Smooth muscle cell (in vitro differentiated cells): ENCODE data around the gene TRH. TPM values are rescaled to one million over a fixed set of nuclear protein-coding genes. Genes with fewer than 3 reads are reported as not detected.

ENCODE experiments used
- DNase-seq: peaks from one replicate; lab custom pipeline; 2025; ENCODE audit not compliant: unreplicated experiment; lab: John Stamatoyannopoulos, UW
- H2AFZ ChIP-seq: fragments of 200-600 bp; sonication (generic); 2 replicates; pipeline ENCODE4 v1.6.0; 2016; ENCODE audit warnings: antibody characterized with exemption, low read depth, mild to moderate bottlenecking
- H3F3A ChIP-seq: fragments of 200-600 bp; sonication (generic); 2 replicates; pipeline ENCODE4 v1.6.0; 2017; ENCODE audit warnings: antibody characterized with exemption, low read depth
- H3K27ac ChIP-seq: fragments of 200-600 bp; sonication (generic); 2 replicates; pipeline ENCODE4 v1.5.1; 2016; ENCODE audit warnings: low read depth, mild to moderate bottlenecking
- H3K27me3 ChIP-seq: fragments of 200-600 bp; sonication (generic); 2 replicates; pipeline ENCODE4 v1.6.1; 2016; ENCODE audit warnings: low read depth, mild to moderate bottlenecking
- H3K36me3 ChIP-seq: fragments of 200-600 bp; sonication (generic); 2 replicates; pipeline ENCODE4 v1.5.1; 2016; ENCODE audit warnings: low read depth
- H3K4me1 ChIP-seq: fragments of 200-600 bp; sonication (generic); 2 replicates; pipeline ENCODE4 v1.5.1; 2016; ENCODE audit warnings: low read depth
- H3K4me2 ChIP-seq: fragments of 200-600 bp; sonication (generic); 2 replicates; pipeline ENCODE4 v1.6.0; 2016; ENCODE audit warnings: mild to moderate bottlenecking
- H3K4me3 ChIP-seq: fragments of 200-600 bp; sonication (generic); 2 replicates; pipeline ENCODE4 v1.5.1; 2016; ENCODE audit warnings: mild to moderate bottlenecking
- H3K79me2 ChIP-seq: fragments of 200-600 bp; sonication (generic); 2 replicates; pipeline ENCODE4 v1.6.0; 2016; ENCODE audit warnings: low read depth, mild to moderate bottlenecking
- H3K9ac ChIP-seq: fragments of 200-600 bp; sonication (generic); 2 replicates; pipeline ENCODE4 v1.6.0; 2016; ENCODE audit warnings: low read depth
- H3K9me3 ChIP-seq: fragments of 200-600 bp; sonication (generic); replicated peaks from 2 replicates; pipeline ENCODE4 v1.5.1; 2016; ENCODE audit warnings: low read depth
- H4K20me1 ChIP-seq: fragments of 200-600 bp; sonication (generic); 2 replicates; pipeline ENCODE4 v1.6.0; 2016; ENCODE audit warnings: low read depth
- WGBS: methylation state at CpG from one replicate; pipeline ENCODE4 v1.1.7; 2016; ENCODE audit warnings: low lambda C conversion rate; 5-methylcytosine and 5-hydroxymethylcytosine counted together
- polyA plus RNA-seq: library from polyadenylated mRNA; unstranded; fragments of >200 nt; fragmentation: Nextera tagmentation; extraction: Ambion mirVana; gene quantifications from 2 replicates; pipeline ENCODE4 v1.2.1, GENCODE V29; 2016
- total RNA-seq: library from RNA; depleted of rRNA; stranded (reverse); fragments of >200 nt; gene quantifications from 2 replicates; pipeline ENCODE4 v1.2.3, GENCODE V29; 2014
- TF ChIP-seq, protein P1 (sequence below): fragments of 200-600 bp; sonication (generic); IDR thresholded peaks from 2 replicates; pipeline ENCODE4 v1.5.1; 2017; ENCODE audit warnings: borderline replicate concordance, mild to moderate bottlenecking, antibody characterized with exemption; ENCODE audit not compliant: insufficient read depth, poor library complexity, severe bottlenecking

TRH gene
- total and polyA plus RNA-seq, 2 experiments from 2014 or later: not detected

GRCh38 chr3:129983561-129983960 lies 9.0 kb downstream of the TRH start:
- no peak overlapping the region for H3K4me3 ChIP-seq
- no peaks in the 10 kb centered on the region for H3K4me1 ChIP-seq
- H3K27me3 ChIP-seq: peaks cover 39% of the 10 kb centered on the region
- no peaks in the 10 kb centered on the region for H3K9me3 ChIP-seq
- DNase-seq: no peak
- no peak overlapping the region for H3K27ac ChIP-seq
- H3K9ac ChIP-seq: no peak overlapping the region
- WGBS: 80% methylated on average over 8 of the region's 8 CpGs
- H4K20me1 ChIP-seq: no peaks in the 10 kb centered on the region
- H3K4me2 ChIP-seq: no peak overlapping the region
- no peak overlapping the region for H2AFZ ChIP-seq
- no peaks in the 10 kb centered on the region for H3K79me2 ChIP-seq
- H3K36me3 ChIP-seq: no peaks in the 10 kb centered on the region
- no peaks in the 10 kb centered on the region for H3F3A ChIP-seq
- TF ChIP-seq, protein P1, sequence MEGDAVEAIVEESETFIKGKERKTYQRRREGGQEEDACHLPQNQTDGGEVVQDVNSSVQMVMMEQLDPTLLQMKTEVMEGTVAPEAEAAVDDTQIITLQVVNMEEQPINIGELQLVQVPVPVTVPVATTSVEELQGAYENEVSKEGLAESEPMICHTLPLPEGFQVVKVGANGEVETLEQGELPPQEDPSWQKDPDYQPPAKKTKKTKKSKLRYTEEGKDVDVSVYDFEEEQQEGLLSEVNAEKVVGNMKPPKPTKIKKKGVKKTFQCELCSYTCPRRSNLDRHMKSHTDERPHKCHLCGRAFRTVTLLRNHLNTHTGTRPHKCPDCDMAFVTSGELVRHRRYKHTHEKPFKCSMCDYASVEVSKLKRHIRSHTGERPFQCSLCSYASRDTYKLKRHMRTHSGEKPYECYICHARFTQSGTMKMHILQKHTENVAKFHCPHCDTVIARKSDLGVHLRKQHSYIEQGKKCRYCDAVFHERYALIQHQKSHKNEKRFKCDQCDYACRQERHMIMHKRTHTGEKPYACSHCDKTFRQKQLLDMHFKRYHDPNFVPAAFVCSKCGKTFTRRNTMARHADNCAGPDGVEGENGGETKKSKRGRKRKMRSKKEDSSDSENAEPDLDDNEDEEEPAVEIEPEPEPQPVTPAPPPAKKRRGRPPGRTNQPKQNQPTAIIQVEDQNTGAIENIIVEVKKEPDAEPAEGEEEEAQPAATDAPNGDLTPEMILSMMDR: no peak

DNA sequence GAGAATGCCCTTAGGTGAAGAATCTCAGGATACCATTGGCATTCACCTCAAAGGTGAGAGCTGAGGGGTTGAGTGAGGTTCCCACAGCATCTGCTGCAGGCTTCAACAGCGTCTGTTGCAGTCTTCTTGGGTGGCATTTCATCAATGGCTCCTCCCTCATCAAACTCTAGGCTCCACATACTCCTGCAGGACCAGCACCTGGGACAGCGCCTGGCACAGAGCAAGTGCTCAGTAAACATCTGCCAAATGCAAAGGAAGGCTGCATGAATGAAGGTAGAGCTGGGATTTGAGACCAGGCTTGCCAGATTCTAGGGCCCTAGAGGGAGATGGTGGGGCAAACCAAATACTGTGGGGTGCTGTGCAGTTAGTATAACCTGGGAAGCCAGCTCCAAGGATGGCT lies 9.6 kb downstream of the TRH start:
- Histone ChIP-seq H2AFZ (no peak overlapping the region), H3K27ac (no peak overlapping the region), H3K9me3 (no peaks in the 10 kb centered on the region), H4K20me1 (no peaks in the 10 kb centered on the region), H3K27me3 (peaks cover 33% of the 10 kb centered on the region), H3F3A (no peaks in the 10 kb centered on the region), H3K4me1 (no peaks in the 10 kb centered on the region), H3K79me2 (no peaks in the 10 kb centered on the region), H3K4me3 (no peak overlapping the region), H3K36me3 (no peaks in the 10 kb centered on the region), H3K4me2 (no peak overlapping the region), H3K9ac (no peak overlapping the region)
- TF ChIP-seq, protein P1: no peak
- whole genome bisulfite sequencing: 49% methylated on average over 2 of the region's 2 CpGs
- DNase-seq: no peak

DNA sequence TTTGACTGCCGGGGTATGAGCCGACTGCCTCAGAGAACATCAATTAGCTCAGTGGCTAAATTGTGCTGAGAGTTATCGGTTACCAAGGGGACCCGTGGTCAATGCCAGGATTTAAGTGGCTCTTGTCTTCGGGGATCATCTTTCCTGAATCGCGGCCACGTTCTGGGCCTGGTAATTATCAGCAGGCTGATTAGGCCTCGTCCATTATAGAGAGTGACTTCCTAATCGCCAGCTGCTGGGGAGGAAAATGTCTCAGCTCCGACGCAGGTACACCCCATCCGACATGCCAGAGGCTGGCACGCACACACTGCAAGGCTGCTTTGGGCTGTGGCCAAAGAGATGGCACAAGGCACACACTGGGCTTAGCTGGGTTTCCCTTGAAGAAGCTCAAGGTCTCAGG lies 10.6 kb downstream of the TRH start:
- no peak overlapping the region for H3K9ac ChIP-seq
- H3K27me3 ChIP-seq: peaks cover 27% of the 10 kb centered on the region
- DNase-seq: no peak
- TF ChIP-seq, protein P1: no peak
- WGBS: 90% methylated on average over 14 of the region's 14 CpGs
- no peak overlapping the region for H3K4me2 ChIP-seq
- H3K36me3 ChIP-seq: no peaks in the 10 kb centered on the region
- no peaks in the 10 kb centered on the region for H3F3A ChIP-seq
- no peak overlapping the region for H2AFZ ChIP-seq
- H3K4me3 ChIP-seq: no peak overlapping the region
- no peaks in the 10 kb centered on the region for H4K20me1 ChIP-seq
- no peak overlapping the region for H3K27ac ChIP-seq
- no peaks in the 10 kb centered on the region for H3K79me2 ChIP-seq
- H3K4me1 ChIP-seq: no peaks in the 10 kb centered on the region
- H3K9me3 ChIP-seq: no peaks in the 10 kb centered on the region

GRCh38 chr3:129988429-129988828 lies 13.9 kb downstream of the TRH start:
- no peaks in the 10 kb centered on the region for H3F3A ChIP-seq
- TF ChIP-seq, protein P1: no peak

More at GRCh38 chr3:129988429-129988828, 13.9 kb downstream of the TRH start:
- H3K9me3 ChIP-seq: no peaks in the 10 kb centered on the region
- H3K9ac ChIP-seq: no peak overlapping the region
- no peak overlapping the region for H3K27ac ChIP-seq
- no peaks in the 10 kb centered on the region for H4K20me1 ChIP-seq
- WGBS: 87% methylated on average over 10 of the region's 10 CpGs
- no peak overlapping the region for H3K4me3 ChIP-seq
- DNase-seq: no peak
- H3K4me1 ChIP-seq: no peaks in the 10 kb centered on the region
- H3K4me2 ChIP-seq: no peak overlapping the region
- H3K36me3 ChIP-seq: no peaks in the 10 kb centered on the region
- peaks cover 6% of the 10 kb centered on the region for H3K27me3 ChIP-seq
- H2AFZ ChIP-seq: no peak overlapping the region
- no peaks in the 10 kb centered on the region for H3K79me2 ChIP-seq
